ENCODE measurements around the gene UCP1. TPM values are rescaled to one million over a fixed set of nuclear protein-coding genes. Genes with fewer than 3 reads are reported as not detected.

The UCP1 gene
- polyA plus RNA-seq, 1 donor (not counting 4 experiments of a cell fraction or from before 2014, with no cell fraction given): not detected

GRCh38 chr4:140607852-140608251, 39.1 kb upstream of the UCP1 start:
- no peak overlapping the region for H2AFZ ChIP-seq (ENCODE audit: control insufficient read depth, low read length)
- H3K4me3 ChIP-seq (ENCODE audit: control insufficient read depth in 2 of 3, extremely low read depth in 1 of 3, insufficient read depth in 2 of 3, low read depth in 1 of 3, low read length in 3 of 3): no peak overlapping the region
- H3K36me3 ChIP-seq (ENCODE audit: control insufficient read depth in 2 of 2, extremely low read depth in 1 of 2, insufficient read depth in 2 of 2, low read length in 2 of 2): no peaks in the 10 kb centered on the region
- TF ChIP-seq EZH2 (IDR thresholded peaks at IDR 0.05; ENCODE audit: low read length) (no peak), CTCF (optimal IDR thresholded peaks at IDR 0.05 in 1 of 3, IDR thresholded peaks at IDR 0.05 in 1 of 3, conservative IDR thresholded peaks at IDR 0.05 in 1 of 3; ENCODE audit: extremely low read depth in 1 of 3, insufficient read depth in 2 of 3, low read length in 3 of 3) (no peak)
- no peak overlapping the region for H3K9ac ChIP-seq (ENCODE audit: control insufficient read depth, extremely low read depth, insufficient read depth, low read length)
- H4K20me1 ChIP-seq (ENCODE audit: control insufficient read depth, extremely low read depth, insufficient read depth, low read length): no peaks in the 10 kb centered on the region
- DNase-seq (ENCODE audit: low read depth, low spot score): no peak
- no peak for FAIRE-seq
- no peaks in the 10 kb centered on the region for H3K27me3 ChIP-seq (ENCODE audit: control insufficient read depth, extremely low read depth, insufficient read depth, low read length)
- no peaks in the 10 kb centered on the region for H3K4me1 ChIP-seq (ENCODE audit: control insufficient read depth, extremely low read depth, insufficient read depth, low read length)
- no peaks in the 10 kb centered on the region for H3K9me3 ChIP-seq (ENCODE audit: control insufficient read depth, low read depth, low read length)
- H3K4me2 ChIP-seq (ENCODE audit: control insufficient read depth, extremely low read depth, insufficient read depth, low read depth, low read length): no peak overlapping the region
- no peak overlapping the region for H3K27ac ChIP-seq (ENCODE audit: control insufficient read depth, insufficient read depth, low read length)
- H3K9me1 ChIP-seq (ENCODE audit: control insufficient read depth, extremely low read depth, insufficient read depth, low read length): no peaks in the 10 kb centered on the region
- dilution Hi-C loops (cut with MboI; ENCODE audit: extremely low pct_ligation_motif_present, low sequenced_read_pairs): no loop called here
- H3K79me2 ChIP-seq (ENCODE audit: control insufficient read depth, insufficient read depth, low read length): no peaks in the 10 kb centered on the region

GRCh38 chr4:140604544-140604943, 35.8 kb upstream of the UCP1 start:
- no peak for FAIRE-seq
- dilution Hi-C loops (cut with MboI; ENCODE audit: extremely low pct_ligation_motif_present, low sequenced_read_pairs): no loop called here

More at GRCh38 chr4:140604544-140604943, 35.8 kb upstream of the UCP1 start:
- Histone ChIP-seq H3K4me2 (ENCODE audit: control insufficient read depth, extremely low read depth, insufficient read depth, low read depth, low read length) (no peak overlapping the region), H3K9me3 (ENCODE audit: control insufficient read depth, low read depth, low read length) (no peaks in the 10 kb centered on the region), H4K20me1 (ENCODE audit: control insufficient read depth, extremely low read depth, insufficient read depth, low read length) (no peaks in the 10 kb centered on the region), H3K36me3 (ENCODE audit: control insufficient read depth in 2 of 2, extremely low read depth in 1 of 2, insufficient read depth in 2 of 2, low read length in 2 of 2) (no peaks in the 10 kb centered on the region), H3K27ac (ENCODE audit: control insufficient read depth, insufficient read depth, low read length) (no peak overlapping the region), H3K9ac (ENCODE audit: control insufficient read depth, extremely low read depth, insufficient read depth, low read length) (no peak overlapping the region), H3K4me3 (ENCODE audit: control insufficient read depth in 2 of 3, extremely low read depth in 1 of 3, insufficient read depth in 2 of 3, low read depth in 1 of 3, low read length in 3 of 3) (no peak overlapping the region), H3K9me1 (ENCODE audit: control insufficient read depth, extremely low read depth, insufficient read depth, low read length) (no peaks in the 10 kb centered on the region), H3K79me2 (ENCODE audit: control insufficient read depth, insufficient read depth, low read length) (no peaks in the 10 kb centered on the region), H2AFZ (ENCODE audit: control insufficient read depth, low read length) (no peak overlapping the region), H3K27me3 (ENCODE audit: control insufficient read depth, extremely low read depth, insufficient read depth, low read length) (no peaks in the 10 kb centered on the region), H3K4me1 (ENCODE audit: control insufficient read depth, extremely low read depth, insufficient read depth, low read length) (no peaks in the 10 kb centered on the region)
- TF ChIP-seq EZH2 (IDR thresholded peaks at IDR 0.05; ENCODE audit: low read length) (no peak), CTCF (optimal IDR thresholded peaks at IDR 0.05 in 1 of 3, IDR thresholded peaks at IDR 0.05 in 1 of 3, conservative IDR thresholded peaks at IDR 0.05 in 1 of 3; ENCODE audit: extremely low read depth in 1 of 3, insufficient read depth in 2 of 3, low read length in 3 of 3) (no peak)
- no peak for DNase-seq (ENCODE audit: low read depth, low spot score)

Data from keratinocyte (primary cell).